NCI-H446 (cell line): ENCODE results near the gene MXRA7.
"Not testable (repeated sequence)": the region's sequence is repeated elsewhere in the genome, so short reads cannot be mapped to it uniquely, and the experiment has no call there.

Experiments
- DNase-seq, 2 experiments: peaks; one replicate each; lab custom pipeline; 2025; lab: John Stamatoyannopoulos, UW

Gene MXRA7

GRCh38 chr17:76735586-76736348, 25.0 kb upstream of the MXRA7 start:
- no peak for DNase-seq

GRCh38 chr17:76735006-76735405, 24.2 kb upstream of the MXRA7 start:
- peak in 1 of 2 experiments; percentile 22 for DNase-seq

DNA sequence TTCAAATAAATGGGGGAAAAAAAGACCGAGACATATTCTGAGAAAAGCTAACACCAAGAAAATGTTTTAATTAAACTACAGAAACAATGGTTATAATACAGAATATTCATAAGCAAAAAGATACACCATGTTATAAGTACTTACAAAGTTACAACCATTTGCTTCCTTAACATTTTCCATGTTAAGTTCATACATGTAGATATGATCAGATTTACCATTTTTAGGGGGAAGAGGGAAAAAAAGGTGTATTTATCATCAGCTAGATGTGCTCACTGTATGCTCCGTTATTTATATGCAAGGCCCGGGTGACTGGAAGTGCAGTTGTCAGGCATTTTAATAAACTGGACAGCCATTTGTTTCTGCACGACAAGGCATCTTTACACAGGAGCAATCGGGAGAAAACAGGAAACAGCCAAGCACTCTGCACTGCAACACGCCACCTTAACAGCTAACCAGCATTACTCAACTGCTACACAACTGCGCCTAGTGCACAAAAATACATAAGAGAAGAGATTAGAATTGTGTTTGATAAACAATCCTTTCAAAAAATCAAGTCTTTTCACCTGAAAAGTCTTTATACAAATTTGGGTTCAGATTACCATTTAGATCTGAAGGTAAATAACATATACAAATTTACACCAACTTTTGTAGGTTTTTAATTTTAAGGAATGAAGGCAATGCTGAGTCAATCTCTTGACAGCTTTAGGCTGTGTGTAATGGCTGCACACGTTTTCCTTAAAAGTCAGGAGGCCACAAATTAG, 23.5 kb upstream of the MXRA7 start:
- DNase-seq: no peak

- DNase-seq: no peak
These were observed 22.8 kb upstream of the MXRA7 start for GRCh38 chr17:76733618-76733957.

GRCh38 chr17:76732734-76733617, 22.2 kb upstream of the MXRA7 start:
- peak in 1 of 2 experiments; percentile 55 for DNase-seq

- DNase-seq: not testable (repeated sequence)
These were observed 21.3 kb upstream of the MXRA7 start for GRCh38 chr17:76731800-76732733.

DNA sequence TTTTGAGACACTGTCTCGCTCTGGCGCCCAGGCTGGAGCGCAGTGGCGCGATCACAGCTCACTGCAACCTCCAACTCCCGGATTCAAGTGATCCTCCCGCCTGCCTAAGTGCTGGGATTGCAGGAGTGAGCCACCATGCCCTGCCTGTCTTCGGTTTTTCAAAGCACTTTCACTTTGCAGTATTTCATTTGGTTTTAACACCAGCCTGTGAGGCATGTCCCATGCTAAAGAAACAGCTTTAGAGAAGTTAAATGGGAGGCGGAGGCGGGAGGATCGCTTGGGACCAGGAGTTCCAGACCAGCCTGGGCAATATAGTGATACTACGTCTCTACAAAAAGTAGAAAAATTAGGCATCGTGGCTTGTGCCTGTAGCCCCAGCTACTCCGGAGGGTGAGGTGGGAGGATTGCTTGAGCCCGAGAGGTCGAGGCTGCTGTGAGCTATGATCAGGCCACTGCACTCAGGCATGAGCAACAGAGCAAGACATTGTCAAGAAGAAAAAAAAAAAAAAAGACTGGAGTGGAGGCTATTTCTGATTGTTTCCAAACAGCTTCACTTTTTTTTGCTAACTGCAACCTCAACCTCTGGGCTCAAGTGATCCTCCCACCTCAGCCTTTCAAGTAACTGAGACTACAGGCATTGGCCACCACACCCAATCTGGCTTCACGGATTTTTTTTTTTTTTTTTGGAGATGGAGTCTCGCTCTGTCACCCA, 17.1 kb upstream of the MXRA7 start:
- DNase-seq: no peak

GRCh38 chr17:76726776-76727718, 16.3 kb upstream of the MXRA7 start, which contains the start of gene METTL23:
TSS of gene METTL23 (plus strand) at chr17:76726839. CDS start at chr17:76729711, 2,872 bp downstream.
- DNase-seq: peak in 1 of 2 experiments; percentile 71

DNA sequence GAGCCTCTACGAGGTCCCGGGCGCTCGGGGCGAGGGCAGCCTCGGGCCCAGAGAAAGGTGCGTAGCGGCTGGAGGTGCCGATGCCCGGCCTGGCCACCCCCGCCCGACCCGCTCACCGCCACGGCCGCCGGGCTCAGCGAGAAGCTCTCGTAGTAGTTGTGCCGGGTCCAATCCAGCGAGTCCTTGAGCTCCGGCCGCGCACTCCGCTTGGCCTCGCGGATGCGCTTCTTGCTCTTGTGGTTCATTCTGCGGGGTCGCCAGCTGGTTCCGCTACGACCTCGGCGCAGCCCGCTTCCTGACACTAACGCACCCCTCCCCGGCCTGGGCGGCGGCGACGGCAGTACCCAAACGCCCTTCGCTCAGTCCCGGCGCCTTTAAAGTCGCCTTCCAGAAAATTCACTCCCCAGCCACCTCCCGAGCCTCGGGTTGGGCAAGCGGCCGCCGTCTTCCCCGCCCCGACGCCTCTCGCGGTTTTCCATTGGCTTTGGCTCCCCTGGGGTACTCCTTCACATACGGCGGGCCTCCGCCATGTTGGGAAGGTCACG, 15.5 kb upstream of the MXRA7 start, which contains the start of gene JMJD6:
TSS of gene JMJD6 (minus strand) at position 376 of the 545 bp plus-strand sequence. CDS start at position 245, 131 bp downstream.
- DNase-seq: peak; percentile 92 to 97

- no peak for DNase-seq
These were observed 14.9 kb upstream of the MXRA7 start for GRCh38 chr17:76725580-76726230.

- no peak for DNase-seq
These were observed 13.0 kb upstream of the MXRA7 start for GRCh38 chr17:76723812-76724211.

DNA sequence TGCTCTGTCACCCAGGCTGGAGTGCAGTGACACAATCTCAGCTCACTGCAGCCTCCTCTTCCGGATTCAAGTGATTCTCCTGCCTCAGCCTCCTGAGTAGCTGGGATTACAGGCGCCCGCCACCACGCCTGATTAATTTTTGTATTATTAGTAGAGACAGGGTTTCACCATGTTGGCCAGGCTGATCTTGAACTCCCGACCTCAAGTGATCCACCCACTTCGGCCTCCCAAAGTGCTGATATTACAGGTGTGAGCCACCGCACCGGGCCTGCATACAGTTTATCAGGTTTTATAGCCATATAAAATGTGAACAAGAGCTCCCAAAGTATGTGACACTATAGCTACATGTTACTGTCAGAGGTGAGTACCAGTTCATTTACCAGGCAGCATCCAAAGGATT, 12.2 kb upstream of the MXRA7 start:
- DNase-seq: not testable (repeated sequence)

GRCh38 chr17:76722279-76722678, 11.5 kb upstream of the MXRA7 start:
- DNase-seq: no peak

DNA sequence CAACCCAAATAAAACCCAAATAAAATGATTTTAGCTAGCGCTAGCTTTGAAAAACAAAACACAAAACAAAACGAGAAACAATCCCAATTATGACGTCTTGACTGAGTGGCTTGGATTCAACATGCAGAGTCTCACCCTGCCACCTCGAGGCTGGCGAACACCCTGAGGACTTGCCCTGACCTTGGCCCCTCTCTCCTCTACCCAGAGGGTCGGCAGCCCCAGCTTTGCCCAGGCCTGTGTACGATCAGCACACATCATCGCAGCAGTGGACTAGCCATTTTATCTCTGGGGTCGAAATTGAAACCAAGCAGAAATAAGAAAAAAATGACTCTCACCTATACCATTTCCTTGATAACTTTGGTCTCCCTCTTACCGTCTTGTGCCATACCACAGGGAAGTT, 10.7 kb upstream of the MXRA7 start:
- no peak for DNase-seq

DNA sequence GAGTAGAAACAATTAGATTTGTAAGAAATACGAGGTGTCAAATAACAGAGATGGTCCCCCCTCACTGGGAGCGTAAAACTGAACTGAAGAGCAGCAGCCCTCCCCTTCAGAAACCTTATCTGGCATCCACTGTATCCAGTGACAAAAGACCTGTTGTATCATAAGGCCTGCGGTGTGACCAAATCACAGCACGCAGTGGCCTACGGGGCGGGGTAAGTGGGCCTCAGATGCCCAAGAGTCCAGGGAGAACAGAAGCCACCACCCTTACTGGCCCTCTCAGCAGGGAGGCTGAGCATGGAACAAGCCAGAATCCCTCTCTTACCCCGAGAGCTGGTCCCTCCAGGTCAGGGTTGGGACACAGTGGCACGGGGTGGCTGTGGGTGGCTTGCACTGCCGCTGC, 10.2 kb upstream of the MXRA7 start:
- DNase-seq: no peak

DNA sequence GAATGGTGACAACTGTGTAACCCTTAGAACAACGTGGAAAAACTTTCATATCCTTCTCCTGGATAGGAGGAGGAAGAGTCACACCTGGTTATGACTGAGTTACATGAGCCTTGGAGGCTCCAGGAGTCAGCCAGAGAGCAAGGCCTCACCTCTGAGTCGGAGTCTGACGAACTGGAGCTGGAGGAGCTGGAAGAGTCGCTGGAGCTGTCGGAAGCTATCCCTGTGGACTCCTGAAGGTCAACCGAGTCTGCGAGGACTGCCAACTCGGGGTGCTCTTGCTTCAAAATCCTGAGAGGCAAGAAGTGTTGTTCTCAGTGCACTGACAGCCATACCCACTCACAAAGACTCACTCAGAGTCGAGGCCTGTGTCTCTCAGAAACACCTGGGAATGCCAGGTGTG, 9.4 kb upstream of the MXRA7 start:
- no peak for DNase-seq

DNA sequence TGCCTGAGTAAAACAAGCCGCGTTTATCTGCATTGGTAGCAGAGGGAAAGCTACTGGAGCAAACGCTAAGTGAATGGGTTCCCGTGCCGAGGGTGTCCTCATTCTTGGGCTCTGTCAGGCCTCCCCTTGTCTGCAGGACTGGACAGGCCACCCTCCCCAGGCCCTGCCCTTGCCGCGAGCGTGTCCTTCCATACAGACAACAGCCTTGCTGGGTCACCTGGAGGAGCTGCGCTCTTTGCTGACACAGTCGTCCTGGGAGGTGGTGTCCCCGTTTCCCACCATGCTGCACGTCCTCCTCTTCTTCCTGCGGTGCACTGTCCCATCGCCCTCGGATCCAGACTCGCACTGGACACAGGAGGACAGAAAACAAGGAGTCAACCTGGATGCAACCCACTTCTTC, 7.8 kb upstream of the MXRA7 start:
- DNase-seq: no peak

- DNase-seq: no peak
These were observed 6.1 kb upstream of the MXRA7 start for GRCh38 chr17:76716839-76717215.
